GM23338 (cell line): Measurements from ENCODE around the gene HIVEP3. TPM values are rescaled to one million over a fixed set of nuclear protein-coding genes. Genes with fewer than 3 reads are reported as not detected.

ENCODE experiments used
- ATAC-seq: fragments of 200-7000 bp; cut with Tn5 transposase; 3 replicates; pipeline ENCODE4 v1.9.1; 2020
- DNase-seq: peaks from one replicate; pipeline ENCODE4 v3.0.0-alpha.2; 2015; ENCODE audit warnings: low spot score
- H2AFZ ChIP-seq: fragments of 200-600 bp; sonication (generic); 2 replicates; pipeline ENCODE4 v1.8.0; 2016; ENCODE audit warnings: antibody characterized with exemption, mild to moderate bottlenecking, moderate library complexity
- H3F3A ChIP-seq: fragments of 200-600 bp; sonication (generic); replicated peaks from 2 replicates; pipeline ENCODE4 v1.8.0; 2017; ENCODE audit warnings: antibody characterized with exemption, mixed run types, low read depth
- H3K27ac ChIP-seq: fragments of 200-600 bp; sonication (generic); 2 replicates; pipeline ENCODE4 v1.6.1; 2016; ENCODE audit warnings: low read depth
- H3K27me3 ChIP-seq: fragments of 200-600 bp; sonication (generic); 2 replicates; pipeline ENCODE4 v1.8.0; 2016; ENCODE audit warnings: mild to moderate bottlenecking, mixed run types, moderate library complexity; ENCODE audit not compliant: insufficient read depth
- H3K36me3 ChIP-seq: fragments of 200-600 bp; sonication (generic); 2 replicates; pipeline ENCODE4 v1.8.0; 2016; ENCODE audit warnings: mild to moderate bottlenecking; ENCODE audit not compliant: insufficient read depth
- H3K4me1 ChIP-seq: fragments of 200-600 bp; sonication (generic); 2 replicates; pipeline ENCODE4 v1.8.0; 2016; ENCODE audit warnings: mild to moderate bottlenecking, moderate library complexity; ENCODE audit not compliant: insufficient read depth
- H3K4me2 ChIP-seq: fragments of 200-600 bp; sonication (generic); 2 replicates; pipeline ENCODE4 v1.7.1; 2017; ENCODE audit warnings: mixed run types
- H3K4me3 ChIP-seq: fragments of 200-600 bp; sonication (generic); 2 replicates; pipeline ENCODE4 v1.6.1; 2016; ENCODE audit warnings: mixed run types
- H3K79me2 ChIP-seq: fragments of 200-600 bp; sonication (generic); replicated peaks from 2 replicates; pipeline ENCODE4 v1.8.0; 2017; ENCODE audit warnings: mild to moderate bottlenecking; ENCODE audit not compliant: insufficient read depth
- H3K9me2 ChIP-seq: fragments of 200-600 bp; sonication (generic); 2 replicates; pipeline ENCODE4 v1.8.0; 2017; ENCODE audit not compliant: insufficient read depth
- H4K20me1 ChIP-seq: fragments of 200-600 bp; sonication (generic); replicated peaks from 2 replicates; pipeline ENCODE4 v1.8.0; 2017; ENCODE audit warnings: mild to moderate bottlenecking; ENCODE audit not compliant: insufficient read depth
- H3K27ac Mint-ChIP-seq: 2 replicates; pipeline ENCODE4 v1.8.0; 2020; ENCODE audit warnings: inconsistent platforms, mild to moderate bottlenecking, moderate library complexity, mixed read lengths
- H3K27me3 Mint-ChIP-seq: 3 replicates; pipeline ENCODE4 v1.8.0; 2022; ENCODE audit warnings: low read depth, mild to moderate bottlenecking, moderate library complexity, mixed read lengths, inconsistent platforms; ENCODE audit not compliant: insufficient read depth, poor library complexity
- H3K36me3 Mint-ChIP-seq: 3 replicates; pipeline ENCODE4 v1.8.0; 2021; ENCODE audit warnings: low read depth, mild to moderate bottlenecking, inconsistent platforms, moderate library complexity, mixed read lengths
- H3K4me1 Mint-ChIP-seq: 3 replicates; pipeline ENCODE4 v1.8.0; 2020; ENCODE audit warnings: mild to moderate bottlenecking, inconsistent platforms, mixed read lengths
- H3K4me3 Mint-ChIP-seq: 3 replicates; pipeline ENCODE4 v1.8.0; 2021; ENCODE audit warnings: moderate library complexity, mild to moderate bottlenecking, inconsistent platforms, mixed read lengths
- H3K9me3 Mint-ChIP-seq: 3 replicates; pipeline ENCODE4 v1.8.0; 2020; ENCODE audit warnings: moderate library complexity, mild to moderate bottlenecking, inconsistent platforms, mixed read lengths
- CREB1 ChIP-seq: fragments of 250-450 bp; sonication (Bioruptor Pico); IDR thresholded peaks from 2 replicates; pipeline ENCODE4 v1.5.0; 2020; ENCODE audit warnings: low read depth, mild to moderate bottlenecking, moderate library complexity
- EZH2 ChIP-seq: fragments of 200-600 bp; sonication (generic); IDR thresholded peaks from one replicate; pipeline ENCODE4 v1.8.0; 2017; ENCODE audit warnings: antibody characterized with exemption, mild to moderate bottlenecking, low read depth; ENCODE audit not compliant: unreplicated experiment
- EZH2phosphoT487 ChIP-seq: fragments of 200-600 bp; sonication (generic); IDR thresholded peaks from one replicate; pipeline ENCODE4 v1.8.1; 2018; ENCODE audit warnings: antibody characterized with exemption; ENCODE audit not compliant: unreplicated experiment
- JUNB ChIP-seq: IDR thresholded peaks from one replicate; pipeline ENCODE4 v1.6.1; 2016; ENCODE audit warnings: antibody characterized with exemption; ENCODE audit not compliant: unreplicated experiment
- NANOG ChIP-seq: IDR thresholded peaks from 2 replicates; pipeline ENCODE4 v1.6.1; 2016; ENCODE audit warnings: antibody characterized with exemption, borderline replicate concordance
- POLR2AphosphoS5 ChIP-seq: IDR thresholded peaks from 2 replicates; pipeline ENCODE4 v1.6.1; 2016; ENCODE audit warnings: antibody characterized with exemption, low read depth
- STAT1 ChIP-seq: IDR thresholded peaks from one replicate; pipeline ENCODE4 v1.6.1; 2016; ENCODE audit warnings: antibody characterized with exemption; ENCODE audit not compliant: unreplicated experiment
- ZNF114 ChIP-seq: fragments of 250-450 bp; sonication (Bioruptor Pico); IDR thresholded peaks from 2 replicates; pipeline ENCODE4 v1.5.0; 2020; ENCODE audit warnings: mild to moderate bottlenecking, moderate library complexity
- ZNF331 ChIP-seq: fragments of 250-450 bp; sonication (Bioruptor Pico); IDR thresholded peaks from 2 replicates; pipeline ENCODE4 v1.5.0; 2020; ENCODE audit warnings: low read depth, mild to moderate bottlenecking, moderate library complexity
- polyA plus RNA-seq: library from polyadenylated mRNA; unstranded; fragments of >200 nt; fragmentation: Nextera tagmentation; extraction: Ambion mirVana; gene quantifications from 2 replicates; pipeline ENCODE4 v1.2.1, GENCODE V29; 2016
- total RNA-seq: library from RNA; depleted of rRNA; stranded (reverse); fragments of >200 nt; shearing (Covaris generic); gene quantifications from 2 replicates; pipeline ENCODE4 v1.2.3, GENCODE V29; 2014
- TF ChIP-seq, protein P1 (sequence below), 2 experiments: fragments of 200-600 bp in 1 of 2; sonication (generic) in 1 of 2; conservative IDR thresholded peaks; 2 replicates each; pipeline versions ENCODE4 v1.5.1 to v1.6.1; 2016 to 2017; ENCODE audit warnings: antibody characterized with exemption in 2 of 2, low read depth in 2 of 2, mild to moderate bottlenecking in 2 of 2, moderate library complexity in 1 of 2
- TF ChIP-seq, protein P2 (sequence below): IDR thresholded peaks from 2 replicates; pipeline ENCODE4 v1.6.1; 2016; ENCODE audit warnings: antibody characterized with exemption
- TF ChIP-seq, protein P3 (sequence below): IDR thresholded peaks from one replicate; pipeline ENCODE4 v1.6.1; 2018; ENCODE audit warnings: antibody characterized with exemption; ENCODE audit not compliant: unreplicated experiment

Gene HIVEP3
- total and polyA plus RNA-seq, 2 experiments from 2014 or later: 0.14 to 0.24 TPM

DNA sequence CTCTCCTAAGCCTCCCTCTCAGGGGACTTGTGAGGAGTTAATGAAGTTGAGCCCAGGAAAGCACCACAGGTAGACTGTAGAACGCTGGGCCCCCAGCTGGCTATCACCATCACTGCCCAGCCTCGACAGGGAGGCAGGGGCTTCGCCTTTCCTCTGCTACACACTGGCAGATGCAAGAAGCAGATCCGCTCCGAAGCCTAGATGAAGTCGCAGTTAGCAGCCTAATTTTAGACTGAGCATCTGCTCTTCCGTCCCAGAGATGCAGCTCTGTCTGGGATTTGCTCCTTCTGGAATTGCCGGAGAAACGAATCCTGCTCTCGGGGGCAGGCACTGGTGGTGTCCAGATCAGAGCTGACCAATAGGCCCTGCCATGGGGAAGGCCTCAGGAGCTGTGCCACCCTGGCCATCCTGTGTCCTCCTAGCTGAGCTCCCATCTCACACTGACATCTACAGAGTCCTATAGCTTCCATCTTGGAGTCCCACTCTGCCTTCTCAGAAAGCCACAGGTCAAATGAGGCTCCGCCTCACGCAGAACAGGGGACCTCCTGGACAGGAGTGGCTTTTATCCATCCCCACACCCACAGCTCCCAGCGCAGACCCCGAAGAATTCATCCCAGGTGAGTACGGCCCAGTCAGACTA lies 247.5 kb downstream of the HIVEP3 start:
- no peaks in the 10 kb centered on the region for H3K9me3 Mint-ChIP-seq
- 0 out of 3 replicates have a peak, but pooled peaks cover 6% of the 10 kb centered on the region for H3K4me1 Mint-ChIP-seq
- H3K27me3 Mint-ChIP-seq: peaks cover 12% of the 10 kb centered on the region
- TF ChIP-seq STAT1 (no peak), NANOG (no peak), CREB1 (CRISPR knock-in tag) (no peak), JUNB (no peak)
- TF ChIP-seq, protein P1, sequence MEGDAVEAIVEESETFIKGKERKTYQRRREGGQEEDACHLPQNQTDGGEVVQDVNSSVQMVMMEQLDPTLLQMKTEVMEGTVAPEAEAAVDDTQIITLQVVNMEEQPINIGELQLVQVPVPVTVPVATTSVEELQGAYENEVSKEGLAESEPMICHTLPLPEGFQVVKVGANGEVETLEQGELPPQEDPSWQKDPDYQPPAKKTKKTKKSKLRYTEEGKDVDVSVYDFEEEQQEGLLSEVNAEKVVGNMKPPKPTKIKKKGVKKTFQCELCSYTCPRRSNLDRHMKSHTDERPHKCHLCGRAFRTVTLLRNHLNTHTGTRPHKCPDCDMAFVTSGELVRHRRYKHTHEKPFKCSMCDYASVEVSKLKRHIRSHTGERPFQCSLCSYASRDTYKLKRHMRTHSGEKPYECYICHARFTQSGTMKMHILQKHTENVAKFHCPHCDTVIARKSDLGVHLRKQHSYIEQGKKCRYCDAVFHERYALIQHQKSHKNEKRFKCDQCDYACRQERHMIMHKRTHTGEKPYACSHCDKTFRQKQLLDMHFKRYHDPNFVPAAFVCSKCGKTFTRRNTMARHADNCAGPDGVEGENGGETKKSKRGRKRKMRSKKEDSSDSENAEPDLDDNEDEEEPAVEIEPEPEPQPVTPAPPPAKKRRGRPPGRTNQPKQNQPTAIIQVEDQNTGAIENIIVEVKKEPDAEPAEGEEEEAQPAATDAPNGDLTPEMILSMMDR (conservative IDR thresholded peaks at IDR 0.05; ENCODE audit: low read depth in 2 of 2): no peak
- H3K36me3 ChIP-seq: no peaks in the 10 kb centered on the region
- no peaks in the 10 kb centered on the region for H3K4me1 ChIP-seq
- H3K27ac ChIP-seq: no peak overlapping the region
- DNase-seq (no peak), ATAC-seq (no peak)
- no peaks in the 10 kb centered on the region for H3K9me2 ChIP-seq
- H3K79me2 ChIP-seq: no peaks in the 10 kb centered on the region
- H3F3A ChIP-seq: no peaks in the 10 kb centered on the region
- no peak overlapping the region; the same call in 1 of the 2 replicates for H3K27ac Mint-ChIP-seq
- H3K4me3 ChIP-seq: no peak overlapping the region
- no peaks in the 10 kb centered on the region for H3K27me3 ChIP-seq
- H2AFZ ChIP-seq: no peak overlapping the region
- no peaks in the 10 kb centered on the region for H4K20me1 ChIP-seq
- H3K4me3 Mint-ChIP-seq: no peak overlapping the region
- H3K4me2 ChIP-seq: no peak overlapping the region
- no peaks in the 10 kb centered on the region for H3K36me3 Mint-ChIP-seq

DNA sequence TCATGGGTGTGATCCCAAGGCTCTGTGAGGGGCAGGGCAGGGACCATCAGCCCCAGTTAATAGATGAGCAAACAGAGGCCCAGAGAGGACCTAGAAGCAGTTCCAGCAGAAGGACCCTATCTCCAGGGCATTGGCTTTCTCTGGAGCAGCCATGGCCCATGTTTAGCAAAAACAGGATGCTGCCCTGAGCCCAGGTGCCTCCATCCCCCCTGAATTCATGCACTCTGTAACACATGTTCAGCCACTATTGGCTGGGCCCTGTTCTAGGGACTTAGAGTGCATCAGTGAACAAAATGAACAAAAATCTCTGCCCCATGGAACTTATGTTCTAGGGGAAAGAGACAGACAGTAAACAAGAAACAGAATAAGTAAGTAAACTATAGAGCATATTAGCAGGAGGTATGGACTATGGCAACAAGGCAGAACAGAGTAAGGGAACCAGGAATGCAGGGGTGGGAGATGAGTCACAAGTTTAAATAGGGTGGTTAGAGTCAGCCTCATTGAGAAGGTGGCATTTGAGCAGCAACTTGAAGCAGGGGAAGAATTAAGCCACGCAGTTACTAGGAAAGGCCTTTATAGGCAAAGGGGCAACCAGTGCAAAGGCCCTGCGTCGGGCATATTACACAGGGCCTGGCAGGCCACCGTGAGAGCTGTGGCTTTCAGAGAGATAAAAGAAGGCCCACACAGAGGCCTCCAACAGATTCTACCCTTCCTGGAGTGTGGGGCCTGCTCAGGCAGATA lies 248.3 kb downstream of the HIVEP3 start:
- no peak overlapping the region for H3K27ac ChIP-seq
- Mint-ChIP-seq H3K27ac (no peak overlapping the region), H3K9me3 (no peaks in the 10 kb centered on the region), H3K36me3 (no peaks in the 10 kb centered on the region), H3K4me3 (no peak overlapping the region), H3K27me3 (peaks cover 12% of the 10 kb centered on the region), H3K4me1 (0 out of 3 replicates have a peak, but pooled peaks cover 6% of the 10 kb centered on the region)
- no peaks in the 10 kb centered on the region for H3F3A ChIP-seq
- no peak overlapping the region for H2AFZ ChIP-seq
- no peaks in the 10 kb centered on the region for H3K4me1 ChIP-seq
- DNase-seq (no peak), ATAC-seq (no peak)
- no peaks in the 10 kb centered on the region for H3K9me2 ChIP-seq
- no peak overlapping the region for H3K4me3 ChIP-seq
- no peak overlapping the region for H3K4me2 ChIP-seq
- H3K27me3 ChIP-seq: no peaks in the 10 kb centered on the region
- H4K20me1 ChIP-seq: no peaks in the 10 kb centered on the region
- no peaks in the 10 kb centered on the region for H3K79me2 ChIP-seq
- no peaks in the 10 kb centered on the region for H3K36me3 ChIP-seq
- no peak for TF ChIP-seq POLR2AphosphoS5
- TF ChIP-seq ZNF331 (CRISPR knock-in tag): no peak
- TF ChIP-seq, protein P1 (conservative IDR thresholded peaks at IDR 0.05; ENCODE audit: low read depth in 2 of 2): no peak
- TF ChIP-seq, protein P2, sequence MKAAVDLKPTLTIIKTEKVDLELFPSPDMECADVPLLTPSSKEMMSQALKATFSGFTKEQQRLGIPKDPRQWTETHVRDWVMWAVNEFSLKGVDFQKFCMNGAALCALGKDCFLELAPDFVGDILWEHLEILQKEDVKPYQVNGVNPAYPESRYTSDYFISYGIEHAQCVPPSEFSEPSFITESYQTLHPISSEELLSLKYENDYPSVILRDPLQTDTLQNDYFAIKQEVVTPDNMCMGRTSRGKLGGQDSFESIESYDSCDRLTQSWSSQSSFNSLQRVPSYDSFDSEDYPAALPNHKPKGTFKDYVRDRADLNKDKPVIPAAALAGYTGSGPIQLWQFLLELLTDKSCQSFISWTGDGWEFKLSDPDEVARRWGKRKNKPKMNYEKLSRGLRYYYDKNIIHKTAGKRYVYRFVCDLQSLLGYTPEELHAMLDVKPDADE: no peak
- no peak for TF ChIP-seq ZNF114
- no peak for TF ChIP-seq NANOG
- TF ChIP-seq, protein P3, sequence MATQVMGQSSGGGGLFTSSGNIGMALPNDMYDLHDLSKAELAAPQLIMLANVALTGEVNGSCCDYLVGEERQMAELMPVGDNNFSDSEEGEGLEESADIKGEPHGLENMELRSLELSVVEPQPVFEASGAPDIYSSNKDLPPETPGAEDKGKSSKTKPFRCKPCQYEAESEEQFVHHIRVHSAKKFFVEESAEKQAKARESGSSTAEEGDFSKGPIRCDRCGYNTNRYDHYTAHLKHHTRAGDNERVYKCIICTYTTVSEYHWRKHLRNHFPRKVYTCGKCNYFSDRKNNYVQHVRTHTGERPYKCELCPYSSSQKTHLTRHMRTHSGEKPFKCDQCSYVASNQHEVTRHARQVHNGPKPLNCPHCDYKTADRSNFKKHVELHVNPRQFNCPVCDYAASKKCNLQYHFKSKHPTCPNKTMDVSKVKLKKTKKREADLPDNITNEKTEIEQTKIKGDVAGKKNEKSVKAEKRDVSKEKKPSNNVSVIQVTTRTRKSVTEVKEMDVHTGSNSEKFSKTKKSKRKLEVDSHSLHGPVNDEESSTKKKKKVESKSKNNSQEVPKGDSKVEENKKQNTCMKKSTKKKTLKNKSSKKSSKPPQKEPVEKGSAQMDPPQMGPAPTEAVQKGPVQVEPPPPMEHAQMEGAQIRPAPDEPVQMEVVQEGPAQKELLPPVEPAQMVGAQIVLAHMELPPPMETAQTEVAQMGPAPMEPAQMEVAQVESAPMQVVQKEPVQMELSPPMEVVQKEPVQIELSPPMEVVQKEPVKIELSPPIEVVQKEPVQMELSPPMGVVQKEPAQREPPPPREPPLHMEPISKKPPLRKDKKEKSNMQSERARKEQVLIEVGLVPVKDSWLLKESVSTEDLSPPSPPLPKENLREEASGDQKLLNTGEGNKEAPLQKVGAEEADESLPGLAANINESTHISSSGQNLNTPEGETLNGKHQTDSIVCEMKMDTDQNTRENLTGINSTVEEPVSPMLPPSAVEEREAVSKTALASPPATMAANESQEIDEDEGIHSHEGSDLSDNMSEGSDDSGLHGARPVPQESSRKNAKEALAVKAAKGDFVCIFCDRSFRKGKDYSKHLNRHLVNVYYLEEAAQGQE: no peak
- TF ChIP-seq STAT1: no peak
- no peak for TF ChIP-seq EZH2phosphoT487
- no peak for TF ChIP-seq CREB1 (CRISPR knock-in tag)
- TF ChIP-seq EZH2: no peak
